Activated T-cell treated with anti-CD3 and anti-CD28 coated beads, Interleukin-2, amount 50 U/mL, for 72 hours (primary cell): ENCODE measurements around the gene KCNQ1. TPM values are rescaled to one million over a fixed set of nuclear protein-coding genes. Genes with fewer than 3 reads are reported as not detected.

Experiments
- ATAC-seq, 2 donors: fragments of 150-1000 bp; cut with Tn5 transposase; replicated peaks in 1 of 2; 2 replicates each; pipeline ENCODE4 v1.10.0; 2021; ENCODE audit warnings: moderate library complexity in 2 of 2, mild to moderate bottlenecking in 1 of 2
- DNase-seq, 2 donors: peaks; one replicate each; pipeline ENCODE4 v3.0.0; 2021 to 2022; ENCODE audit warnings: mixed read lengths in 1 of 2
- H3K27ac Mint-ChIP-seq: one replicate; pipeline ENCODE4 v1.8.0; 2022; ENCODE audit warnings: mild to moderate bottlenecking, moderate library complexity, mixed read lengths
- H3K27me3 Mint-ChIP-seq: one replicate; pipeline ENCODE4 v1.8.0; 2022; ENCODE audit warnings: low read depth, mixed read lengths
- H3K36me3 Mint-ChIP-seq, 2 donors: one replicate each; pipeline ENCODE4 v1.8.0; 2022; ENCODE audit warnings: mixed read lengths in 2 of 2, mild to moderate bottlenecking in 1 of 2; ENCODE audit not compliant: insufficient read depth in 2 of 2
- H3K4me1 Mint-ChIP-seq: one replicate; pipeline ENCODE4 v1.8.0; 2022; ENCODE audit warnings: low read depth, mixed read lengths
- H3K4me3 Mint-ChIP-seq, 2 donors: one replicate each; pipeline ENCODE4 v1.8.0; 2022; ENCODE audit warnings: mild to moderate bottlenecking in 2 of 2, mixed read lengths in 2 of 2, moderate library complexity in 2 of 2
- H3K9me3 Mint-ChIP-seq, 2 donors: one replicate each; pipeline ENCODE4 v1.8.0; 2022; ENCODE audit warnings: mixed read lengths in 2 of 2
- total RNA-seq, 2 donors: library from RNA; stranded (reverse); gene quantifications; one replicate each; pipeline ENCODE4 v1.2.3, GENCODE V29; 2022

KCNQ1 gene
- total RNA-seq, 2 donors from 2014 or later, result 11.4 TPM

GRCh38 chr11:2572491-2573239 lies 127.9 kb downstream of the KCNQ1 start:
- DNase-seq (no peak), ATAC-seq (no peak)
- H3K27ac Mint-ChIP-seq, result no peak overlapping the region
- no peak overlapping the region for H3K4me3 Mint-ChIP-seq
- H3K36me3 Mint-ChIP-seq, result no peaks in the 10 kb centered on the region
- H3K4me1 Mint-ChIP-seq, result no peaks in the 10 kb centered on the region
- H3K27me3 Mint-ChIP-seq, result no peaks in the 10 kb centered on the region
- no peaks in the 10 kb centered on the region for H3K9me3 Mint-ChIP-seq

GRCh38 chr11:2573240-2574042 lies 128.6 kb downstream of the KCNQ1 start:
- Mint-ChIP-seq H3K4me1 (no peaks in the 10 kb centered on the region), H3K4me3 (no peak overlapping the region), H3K36me3 (no peaks in the 10 kb centered on the region), H3K27me3 (no peaks in the 10 kb centered on the region), H3K9me3 (no peaks in the 10 kb centered on the region), H3K27ac (no peak overlapping the region)
- ATAC-seq (no peak), DNase-seq (no peak)

GRCh38 chr11:2574043-2574552 lies 129.3 kb downstream of the KCNQ1 start:
- Mint-ChIP-seq H3K27me3 (no peaks in the 10 kb centered on the region), H3K36me3 (no peaks in the 10 kb centered on the region), H3K4me1 (no peaks in the 10 kb centered on the region), H3K27ac (no peak overlapping the region), H3K4me3 (no peak overlapping the region), H3K9me3 (no peaks in the 10 kb centered on the region)
- ATAC-seq (no peak), DNase-seq (no peak)

- no peak overlapping the region for H3K4me3 Mint-ChIP-seq
- H3K4me1 Mint-ChIP-seq, result no peaks in the 10 kb centered on the region
- no peaks in the 10 kb centered on the region for H3K27me3 Mint-ChIP-seq
- ATAC-seq (no peak), DNase-seq (no peak)
- H3K36me3 Mint-ChIP-seq, result no peaks in the 10 kb centered on the region
- H3K27ac Mint-ChIP-seq, result no peak overlapping the region
- H3K9me3 Mint-ChIP-seq, result no peaks in the 10 kb centered on the region
These were observed 130.0 kb downstream of the KCNQ1 start for GRCh38 chr11:2574553-2575535.

GRCh38 chr11:2575591-2576051 lies 130.8 kb downstream of the KCNQ1 start:
- no peak overlapping the region for H3K4me3 Mint-ChIP-seq
- H3K27me3 Mint-ChIP-seq, result no peaks in the 10 kb centered on the region
- H3K4me1 Mint-ChIP-seq, result no peaks in the 10 kb centered on the region
- ATAC-seq (no peak), DNase-seq (no peak)
- no peaks in the 10 kb centered on the region for H3K9me3 Mint-ChIP-seq
- no peaks in the 10 kb centered on the region for H3K36me3 Mint-ChIP-seq
- no peak overlapping the region for H3K27ac Mint-ChIP-seq

- no peak for DNase-seq
- Mint-ChIP-seq H3K27ac (no peak overlapping the region), H3K4me1 (no peaks in the 10 kb centered on the region), H3K4me3 (no peak overlapping the region), H3K27me3 (no peaks in the 10 kb centered on the region), H3K36me3 (no peaks in the 10 kb centered on the region), H3K9me3 (no peaks in the 10 kb centered on the region)
- ATAC-seq, result no peak
These were observed 131.3 kb downstream of the KCNQ1 start for GRCh38 chr11:2576111-2576510.

- H3K36me3 Mint-ChIP-seq, result no peaks in the 10 kb centered on the region
- DNase-seq (no peak), ATAC-seq (no peak)
- H3K4me3 Mint-ChIP-seq, result no peak overlapping the region
- H3K9me3 Mint-ChIP-seq, result no peaks in the 10 kb centered on the region
- no peaks in the 10 kb centered on the region for H3K4me1 Mint-ChIP-seq
- H3K27ac Mint-ChIP-seq, result no peak overlapping the region
- H3K27me3 Mint-ChIP-seq, result no peaks in the 10 kb centered on the region
These were observed 131.7 kb downstream of the KCNQ1 start for GRCh38 chr11:2576549-2576948.

- H3K27me3 Mint-ChIP-seq, result no peaks in the 10 kb centered on the region
- H3K27ac Mint-ChIP-seq, result no peak overlapping the region
- DNase-seq (no peak), ATAC-seq (no peak)
- no peaks in the 10 kb centered on the region for H3K36me3 Mint-ChIP-seq
- no peak overlapping the region for H3K4me3 Mint-ChIP-seq
- H3K4me1 Mint-ChIP-seq, result no peaks in the 10 kb centered on the region
- H3K9me3 Mint-ChIP-seq, result no peaks in the 10 kb centered on the region
These were observed 132.5 kb downstream of the KCNQ1 start for GRCh38 chr11:2577031-2577990.

GRCh38 chr11:2577991-2578928 lies 133.5 kb downstream of the KCNQ1 start:
- ATAC-seq (no peak), DNase-seq (no peak)
- Mint-ChIP-seq H3K4me1 (no peaks in the 10 kb centered on the region), H3K27ac (no peak overlapping the region), H3K9me3 (no peaks in the 10 kb centered on the region), H3K36me3 (no peaks in the 10 kb centered on the region), H3K27me3 (no peaks in the 10 kb centered on the region), H3K4me3 (no peak overlapping the region)

GRCh38 chr11:2578929-2579270 lies 134.1 kb downstream of the KCNQ1 start:
- H3K4me3 Mint-ChIP-seq, result no peak overlapping the region
- no peaks in the 10 kb centered on the region for H3K27me3 Mint-ChIP-seq
- no peaks in the 10 kb centered on the region for H3K36me3 Mint-ChIP-seq
- no peaks in the 10 kb centered on the region for H3K4me1 Mint-ChIP-seq
- ATAC-seq (no peak), DNase-seq (no peak)
- no peak overlapping the region for H3K27ac Mint-ChIP-seq
- H3K9me3 Mint-ChIP-seq, result no peaks in the 10 kb centered on the region

- no peaks in the 10 kb centered on the region for H3K36me3 Mint-ChIP-seq
- no peak overlapping the region for H3K4me3 Mint-ChIP-seq
- H3K9me3 Mint-ChIP-seq, result no peaks in the 10 kb centered on the region
- ATAC-seq (no peak), DNase-seq (no peak)
- H3K27me3 Mint-ChIP-seq, result no peaks in the 10 kb centered on the region
- no peaks in the 10 kb centered on the region for H3K4me1 Mint-ChIP-seq
- H3K27ac Mint-ChIP-seq, result no peak overlapping the region
These were observed 134.7 kb downstream of the KCNQ1 start for GRCh38 chr11:2579315-2580060.
